ENCODE results near the gene LIMCH1.

Gene LIMCH1

GRCh38 chr4:41749631-41750039, 211.7 kb downstream of the LIMCH1 start:
- peak; percentile 28 for DNase-seq
- H3K9ac ChIP-seq (ENCODE audit: low read length), result no peak overlapping the region
- H3K27ac ChIP-seq (ENCODE audit: low read depth, low read length), result no peak overlapping the region
- H3K4me2 ChIP-seq (ENCODE audit: low read length), result no peak overlapping the region
- no peak overlapping the region for H3K56ac ChIP-seq (ENCODE audit: low read length)
- H4K5ac ChIP-seq (ENCODE audit: low read length), result no peak overlapping the region
- H4K8ac ChIP-seq (ENCODE audit: low read depth, low read length), result no peak overlapping the region
- WGBS (ENCODE audit: extremely low coverage, insufficient coverage, low lambda C conversion rate), result no CpG with 5 or more reads among the region's 12 CpGs
- H3K23ac ChIP-seq (ENCODE audit: low read length), result no peak overlapping the region
- no peak overlapping the region for H3K18ac ChIP-seq (ENCODE audit: low read length)
- no peak overlapping the region for H2BK15ac ChIP-seq (replicated peaks; ENCODE audit: low read depth)
- no peaks in the 10 kb centered on the region for H3K79me2 ChIP-seq (ENCODE audit: control insufficient read depth, insufficient read depth, low read length)
- H3K4ac ChIP-seq (ENCODE audit: low read depth, low read length), result no peak overlapping the region
- H2BK5ac ChIP-seq (ENCODE audit: low read length), result no peak overlapping the region
- no peak overlapping the region for H2AK5ac ChIP-seq (ENCODE audit: low read length)
- H3K79me1 ChIP-seq (ENCODE audit: low read length), result no peaks in the 10 kb centered on the region
- H3K4me1 ChIP-seq (ENCODE audit: control insufficient read depth, low read depth, low read length), result peaks cover 3% of the 10 kb centered on the region
- H3K4me3 ChIP-seq (ENCODE audit: low read length), result no peak overlapping the region
- H3K36me3 ChIP-seq (ENCODE audit: control insufficient read depth, insufficient read depth, low read length), result no peaks in the 10 kb centered on the region
- H2BK120ac ChIP-seq (ENCODE audit: low read depth, low read length), result no peak overlapping the region
- H3K27me3 ChIP-seq (ENCODE audit: insufficient read depth, low read length, poor library complexity), result peaks cover 93% of the 10 kb centered on the region

Measured in mesendoderm (in vitro differentiated cells).